ENCODE results near the gene SERPINA4. TPM values are rescaled to one million over a fixed set of nuclear protein-coding genes. Genes with fewer than 3 reads are reported as not detected.

SERPINA4 gene
- total and polyA plus RNA-seq, 2 donors (not counting 1 experiment from before 2014, with no cell fraction given): not detected

GRCh38 chr14:94561656-94562010 is 391 bp downstream of the SERPINA4 start:
- Histone ChIP-seq H4K20me1 (ENCODE audit: control insufficient read depth, extremely low read depth, insufficient read depth, low read length) (no peaks in the 10 kb centered on the region), H3K4me3 (replicated peaks in 1 of 4; ENCODE audit: control extremely low read depth in 1 of 4, insufficient read depth in 1 of 4, low read depth in 3 of 4, low read length in 4 of 4) (no peak overlapping the region), H3K9me3 (ENCODE audit: control insufficient read depth, insufficient read depth, low read depth, low read length) (no peaks in the 10 kb centered on the region), H3K27ac (ENCODE audit: insufficient read depth, low read length) (no peak overlapping the region), H3K79me2 (ENCODE audit: control insufficient read depth, insufficient read depth, low read length) (no peaks in the 10 kb centered on the region), H3K4me2 (ENCODE audit: extremely low read depth, insufficient read depth, low read length) (no peak overlapping the region), H3K9ac (ENCODE audit: insufficient read depth, low read length) (no peak overlapping the region), H3K4me1 (ENCODE audit: control insufficient read depth, extremely low read depth, insufficient read depth, low read length) (no peaks in the 10 kb centered on the region), H2AFZ (ENCODE audit: low read length) (no peak overlapping the region), H3K27me3 (ENCODE audit: control insufficient read depth, insufficient read depth, low read length) (no peaks in the 10 kb centered on the region), H3K36me3 (ENCODE audit: control insufficient read depth, insufficient read depth, low read length) (no peaks in the 10 kb centered on the region)
- DNase-seq (ENCODE audit: low read depth in 2 of 2): no peak
- TF ChIP-seq EZH2 (IDR thresholded peaks at IDR 0.05; ENCODE audit: low read length, missing control alignments) (no peak), CTCF (conservative IDR thresholded peaks at IDR 0.05 in 1 of 2, IDR thresholded peaks at IDR 0.05 in 1 of 2; ENCODE audit: low read depth in 1 of 2, low read length in 2 of 2) (no peak)

- Histone ChIP-seq H3K4me1 (ENCODE audit: control insufficient read depth, extremely low read depth, insufficient read depth, low read length) (no peaks in the 10 kb centered on the region), H3K79me2 (ENCODE audit: control insufficient read depth, insufficient read depth, low read length) (no peaks in the 10 kb centered on the region), H3K27ac (ENCODE audit: insufficient read depth, low read length) (no peak overlapping the region), H3K27me3 (ENCODE audit: control insufficient read depth, insufficient read depth, low read length) (no peaks in the 10 kb centered on the region), H3K9ac (ENCODE audit: insufficient read depth, low read length) (no peak overlapping the region), H3K36me3 (ENCODE audit: control insufficient read depth, insufficient read depth, low read length) (no peaks in the 10 kb centered on the region), H2AFZ (ENCODE audit: low read length) (no peak overlapping the region), H3K4me2 (ENCODE audit: extremely low read depth, insufficient read depth, low read length) (no peak overlapping the region), H3K4me3 (replicated peaks in 1 of 4; ENCODE audit: control extremely low read depth in 1 of 4, insufficient read depth in 1 of 4, low read depth in 3 of 4, low read length in 4 of 4) (no peak overlapping the region), H3K9me3 (ENCODE audit: control insufficient read depth, insufficient read depth, low read depth, low read length) (no peaks in the 10 kb centered on the region), H4K20me1 (ENCODE audit: control insufficient read depth, extremely low read depth, insufficient read depth, low read length) (no peaks in the 10 kb centered on the region)
- no peak for DNase-seq (ENCODE audit: low read depth in 2 of 2)
- TF ChIP-seq EZH2 (IDR thresholded peaks at IDR 0.05; ENCODE audit: low read length, missing control alignments) (no peak), CTCF (conservative IDR thresholded peaks at IDR 0.05 in 1 of 2, IDR thresholded peaks at IDR 0.05 in 1 of 2; ENCODE audit: low read depth in 1 of 2, low read length in 2 of 2) (no peak)
Measured at GRCh38 chr14:94562022-94562421, 780 bp downstream of the SERPINA4 start.

- Histone ChIP-seq H2AFZ (ENCODE audit: low read length) (no peak overlapping the region), H3K79me2 (ENCODE audit: control insufficient read depth, insufficient read depth, low read length) (no peaks in the 10 kb centered on the region), H3K4me3 (replicated peaks in 1 of 4; ENCODE audit: control extremely low read depth in 1 of 4, insufficient read depth in 1 of 4, low read depth in 3 of 4, low read length in 4 of 4) (no peak overlapping the region), H3K36me3 (ENCODE audit: control insufficient read depth, insufficient read depth, low read length) (no peaks in the 10 kb centered on the region), H4K20me1 (ENCODE audit: control insufficient read depth, extremely low read depth, insufficient read depth, low read length) (no peaks in the 10 kb centered on the region), H3K9me3 (ENCODE audit: control insufficient read depth, insufficient read depth, low read depth, low read length) (no peaks in the 10 kb centered on the region), H3K4me1 (ENCODE audit: control insufficient read depth, extremely low read depth, insufficient read depth, low read length) (no peaks in the 10 kb centered on the region), H3K9ac (ENCODE audit: insufficient read depth, low read length) (no peak overlapping the region), H3K4me2 (ENCODE audit: extremely low read depth, insufficient read depth, low read length) (no peak overlapping the region), H3K27ac (ENCODE audit: insufficient read depth, low read length) (no peak overlapping the region), H3K27me3 (ENCODE audit: control insufficient read depth, insufficient read depth, low read length) (no peaks in the 10 kb centered on the region)
- TF ChIP-seq EZH2 (IDR thresholded peaks at IDR 0.05; ENCODE audit: low read length, missing control alignments) (no peak), CTCF (conservative IDR thresholded peaks at IDR 0.05 in 1 of 2, IDR thresholded peaks at IDR 0.05 in 1 of 2; ENCODE audit: low read depth in 1 of 2, low read length in 2 of 2) (no peak)
- no peak for DNase-seq (ENCODE audit: low read depth in 2 of 2)
Measured at GRCh38 chr14:94562941-94563883, 2.0 kb downstream of the SERPINA4 start.

All from fibroblast of lung (primary cell).